ENCODE data around the gene SUCLG1.

DNA sequence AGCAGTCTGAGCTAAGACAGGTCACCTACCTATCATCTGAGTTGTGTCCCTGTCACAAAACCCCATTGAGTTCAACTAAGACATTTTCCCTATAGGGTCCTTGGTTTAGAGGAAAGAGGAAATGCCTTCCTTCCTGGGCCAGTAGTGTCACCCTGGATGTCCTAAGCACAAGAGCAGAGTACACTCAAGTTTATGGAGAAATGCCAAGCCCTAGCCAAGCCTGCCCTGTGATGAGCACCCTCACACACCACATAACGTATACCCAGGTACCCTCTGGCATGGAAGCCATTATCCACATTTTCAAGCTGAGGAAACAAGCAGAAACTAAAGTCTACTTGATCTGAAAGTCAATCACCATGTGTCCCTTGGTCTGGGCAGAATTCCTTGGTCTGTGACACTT, 37.3 kb downstream of the SUCLG1 start:
- TF ChIP-seq CTCF (IDR thresholded peaks at IDR 0.05; ENCODE audit: borderline replicate concordance, extremely low read depth, low read length, poor library complexity, severe bottlenecking) = no peak
- TF ChIP-seq EZH2 (IDR thresholded peaks at IDR 0.05; ENCODE audit: borderline replicate concordance, low read depth, low read length, severe bottlenecking) = no peak
